ENCODE measurements around the gene PYROXD2. TPM values are rescaled to one million over a fixed set of nuclear protein-coding genes. Genes with fewer than 3 reads are reported as not detected.

Gene PYROXD2
- total RNA-seq, 1 donor from 2014 or later = 13.0 TPM

GRCh38 chr10:98410759-98411158, 4.2 kb downstream of the PYROXD2 start:
- intact Hi-C loops (cut with DNase I) = no loop called here
- H3K27ac ChIP-seq = no peak overlapping the region
- H3K36me3 ChIP-seq = no peaks in the 10 kb centered on the region
- DNase-seq (peak; percentile 63), ATAC-seq (no peak)
- no peak for TF ChIP-seq CTCF (IDR thresholded peaks at IDR 0.05)
- no peaks in the 10 kb centered on the region for H3K27me3 ChIP-seq
- H3K4me1 ChIP-seq = peaks cover 18% of the 10 kb centered on the region
- H3K4me3 ChIP-seq = no peak overlapping the region
- no peaks in the 10 kb centered on the region for H3K9me3 ChIP-seq

GRCh38 chr10:98410135-98410743, 4.7 kb downstream of the PYROXD2 start:
- Histone ChIP-seq H3K27me3 (no peaks in the 10 kb centered on the region), H3K36me3 (no peaks in the 10 kb centered on the region), H3K27ac (no peak overlapping the region), H3K9me3 (no peaks in the 10 kb centered on the region), H3K4me3 (no peak overlapping the region), H3K4me1 (peaks cover 13% of the 10 kb centered on the region)
- ATAC-seq (no peak), DNase-seq (no peak)
- intact Hi-C loops (cut with DNase I) = no loop called here
- TF ChIP-seq CTCF (IDR thresholded peaks at IDR 0.05) = no peak

- intact Hi-C loops (cut with DNase I) = no loop called here
Observed at GRCh38 chr10:98408799-98409198, 6.2 kb downstream of the PYROXD2 start.

GRCh38 chr10:98407744-98408241, 7.2 kb downstream of the PYROXD2 start:
- TF ChIP-seq CTCF (IDR thresholded peaks at IDR 0.05) = no peak
- Histone ChIP-seq H3K4me1 (no peaks in the 10 kb centered on the region), H3K27me3 (no peaks in the 10 kb centered on the region), H3K4me3 (no peak overlapping the region), H3K36me3 (no peaks in the 10 kb centered on the region), H3K9me3 (no peaks in the 10 kb centered on the region), H3K27ac (no peak overlapping the region)
- DNase-seq (no peak), ATAC-seq (no peak)
- intact Hi-C loops (cut with DNase I) = no loop called here

More at GRCh38 chr10:98408799-98409198, 6.2 kb downstream of the PYROXD2 start:
- Histone ChIP-seq H3K4me1 (no peaks in the 10 kb centered on the region), H3K27me3 (no peaks in the 10 kb centered on the region), H3K9me3 (no peaks in the 10 kb centered on the region), H3K4me3 (no peak overlapping the region), H3K36me3 (no peaks in the 10 kb centered on the region), H3K27ac (no peak overlapping the region)
- no peak for DNase-seq
- no peak for ATAC-seq
- no peak for TF ChIP-seq CTCF (IDR thresholded peaks at IDR 0.05)

GRCh38 chr10:98407017-98407743, 7.8 kb downstream of the PYROXD2 start:
- Histone ChIP-seq H3K4me1 (no peaks in the 10 kb centered on the region), H3K4me3 (no peak overlapping the region), H3K36me3 (no peaks in the 10 kb centered on the region), H3K27ac (no peak overlapping the region), H3K9me3 (no peaks in the 10 kb centered on the region), H3K27me3 (no peaks in the 10 kb centered on the region)
- ATAC-seq (peak; percentile 20), DNase-seq (no peak)
- TF ChIP-seq CTCF (IDR thresholded peaks at IDR 0.05) = no peak
- intact Hi-C loops (cut with DNase I) = no loop called here
